Left lung (tissue), 10 donors: Measurements from ENCODE around the gene SLC22A16. TPM values are rescaled to one million over a fixed set of nuclear protein-coding genes. Genes with fewer than 3 reads are reported as not detected.

ENCODE experiments used
- ATAC-seq: fragments of 200-7000 bp; cut with Tn5 transposase; one replicate; pipeline ENCODE4 v1.9.1; 2020; ENCODE audit warnings: moderate library complexity
- DNase-seq, 4 donors: peaks; one replicate each; pipeline ENCODE4 v3.0.0-alpha.2; 2013 to 2020
- H3K27ac ChIP-seq, 2 donors: fragments of 200-600 bp; sonication (generic) in 1 of 2; one replicate each; pipeline versions ENCODE4 v1.5.0 to v1.8.0; 2020 to 2021
- H3K27me3 ChIP-seq, 2 donors: fragments of 200-600 bp; sonication (generic) in 1 of 2; one replicate each; pipeline versions ENCODE4 v1.5.0 to v1.8.0; 2020 to 2021
- H3K36me3 ChIP-seq, 2 donors: fragments of 200-600 bp; sonication (generic) in 1 of 2; one replicate each; pipeline versions ENCODE4 v1.5.0 to v1.8.0; 2020 to 2021
- H3K4me1 ChIP-seq, 2 donors: fragments of 200-600 bp; one replicate each; pipeline ENCODE4 v1.8.0; 2021
- H3K4me3 ChIP-seq, 2 donors: fragments of 200-600 bp; sonication (generic) in 1 of 2; one replicate each; pipeline versions ENCODE4 v1.5.0 to v1.8.0; 2020 to 2021; ENCODE audit warnings: mild to moderate bottlenecking in 1 of 2
- H3K9me3 ChIP-seq, 2 donors: fragments of 200-600 bp; sonication (generic) in 1 of 2; one replicate each; pipeline versions ENCODE4 v1.5.0 to v1.8.0; 2020 to 2021
- CTCF ChIP-seq, 2 donors: fragments of 200-600 bp; sonication (generic) in 1 of 2; IDR thresholded peaks; one replicate each; pipeline versions ENCODE4 v1.5.0 to v1.8.0; 2021; ENCODE audit warnings: antibody characterized with exemption in 2 of 2
- intact Hi-C, 2 donors: fragments of 100-400 bp; cut with DNase I; formaldehyde crosslinking; loops; one replicate each; pipeline versions ENCODE4 v1.11.2 to v1.14.2; 2022
- polyA plus RNA-seq, 6 donors: library from polyadenylated mRNA; unstranded; fragments of 120-200 nt; gene quantifications; one replicate each; pipeline ENCODE4 v1.2.1, GENCODE V29; 2013; ENCODE audit not compliant: insufficient read length in 6 of 6
- total RNA-seq, 2 donors: library from RNA; stranded (reverse); fragmentation: NEBNext Ultra II Directional; extraction: Animal tissue kit (Norgen Biotek cat#: 25700); gene quantifications; one replicate each; pipeline ENCODE4 v1.2.1, GENCODE V29; 2021
- donor health status: DM: no; HTN: yes; CAD: no.
- donor health status: DM: no; HTN: no; CAD: no.

SLC22A16 gene
- total and polyA plus RNA-seq, 8 donors: 0.11 to 5.4 (median 0.23) TPM; not detected in 3

- DNase-seq (no peak), ATAC-seq (peak; percentile 57)
- no peaks in the 10 kb centered on the region for H3K36me3 ChIP-seq
- TF ChIP-seq CTCF (IDR thresholded peaks at IDR 0.05): no peak
- H3K4me3 ChIP-seq: no peak overlapping the region
- no peak overlapping the region for H3K27ac ChIP-seq
- no peaks in the 10 kb centered on the region for H3K4me1 ChIP-seq
- intact Hi-C loops: no loop called here
- no peaks in the 10 kb centered on the region for H3K27me3 ChIP-seq
- H3K9me3 ChIP-seq: no peaks in the 10 kb centered on the region
Measured at GRCh38 chr6:110493253-110493800, 16.9 kb upstream of the SLC22A16 start.

GRCh38 chr6:110492584-110492983 is 16.2 kb upstream of the SLC22A16 start:
- no peaks in the 10 kb centered on the region for H3K36me3 ChIP-seq
- TF ChIP-seq CTCF (IDR thresholded peaks at IDR 0.05): no peak
- H3K27me3 ChIP-seq: no peaks in the 10 kb centered on the region
- intact Hi-C loops: no loop called here
- DNase-seq (no peak), ATAC-seq (peak; percentile 42)
- no peaks in the 10 kb centered on the region for H3K9me3 ChIP-seq
- no peak overlapping the region for H3K27ac ChIP-seq
- no peaks in the 10 kb centered on the region for H3K4me1 ChIP-seq
- H3K4me3 ChIP-seq: no peak overlapping the region

- ATAC-seq: peak; percentile 32
- Histone ChIP-seq H3K27me3 (no peaks in the 10 kb centered on the region), H3K4me3 (no peak overlapping the region), H3K4me1 (no peaks in the 10 kb centered on the region), H3K27ac (no peak overlapping the region), H3K36me3 (no peaks in the 10 kb centered on the region), H3K9me3 (no peaks in the 10 kb centered on the region)
- intact Hi-C loops: no loop called here
- DNase-seq: peak in 1 of 4 donors; percentile 24
- no peak for TF ChIP-seq CTCF (IDR thresholded peaks at IDR 0.05)
Measured at GRCh38 chr6:110491644-110492317, 15.4 kb upstream of the SLC22A16 start.

DNA sequence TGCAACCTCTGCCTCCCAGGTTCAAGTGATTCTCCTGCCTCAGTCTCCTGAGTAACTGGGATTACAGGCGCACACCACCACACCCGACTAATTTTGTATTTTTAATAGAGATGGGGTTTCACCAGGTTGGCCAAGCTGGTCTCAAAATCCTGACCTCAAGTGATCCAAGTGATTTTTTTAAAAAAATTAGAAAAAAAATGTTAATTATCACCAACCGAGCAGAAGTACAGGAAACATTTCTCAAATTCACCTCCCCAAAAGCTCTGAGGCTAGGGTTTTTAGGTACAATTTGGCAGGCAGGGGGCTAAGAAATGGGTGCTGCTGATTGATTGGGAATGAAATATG is 14.9 kb upstream of the SLC22A16 start:
- H3K36me3 ChIP-seq: no peaks in the 10 kb centered on the region
- DNase-seq (no peak), ATAC-seq (no peak)
- H3K4me1 ChIP-seq: no peaks in the 10 kb centered on the region
- no peak for TF ChIP-seq CTCF (IDR thresholded peaks at IDR 0.05)
- no peak overlapping the region for H3K27ac ChIP-seq
- intact Hi-C loops: no loop called here
- no peak overlapping the region for H3K4me3 ChIP-seq
- H3K9me3 ChIP-seq: no peaks in the 10 kb centered on the region
- no peaks in the 10 kb centered on the region for H3K27me3 ChIP-seq

DNA sequence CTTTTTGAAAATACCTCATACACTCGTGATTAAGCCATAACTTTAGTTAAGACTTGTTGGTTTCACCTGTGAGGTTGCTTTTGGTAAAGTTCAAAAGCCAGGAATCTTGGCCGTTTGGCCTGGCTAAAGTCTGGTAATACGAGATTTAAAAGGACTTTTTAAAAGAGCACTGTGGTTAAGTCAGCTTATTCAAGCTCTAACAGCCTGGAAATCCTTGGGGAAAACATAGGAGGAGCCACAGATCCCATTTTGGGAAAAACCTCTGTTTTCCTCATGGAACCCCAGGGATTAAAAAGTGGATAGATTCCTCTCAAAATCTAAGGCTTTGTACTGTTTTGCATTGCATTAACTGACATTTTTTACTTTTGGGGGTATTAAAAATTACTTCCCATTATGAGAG is 13.7 kb upstream of the SLC22A16 start:
- intact Hi-C loops: no loop called here
- H3K27ac ChIP-seq: no peak overlapping the region
- H3K4me3 ChIP-seq: no peak overlapping the region
- no peak for DNase-seq
- no peaks in the 10 kb centered on the region for H3K36me3 ChIP-seq
- peaks cover 0 to 4% of the 10 kb centered on the region in 2 donors for H3K4me1 ChIP-seq
- ATAC-seq: no peak
- no peaks in the 10 kb centered on the region for H3K9me3 ChIP-seq
- H3K27me3 ChIP-seq: no peaks in the 10 kb centered on the region
- no peak for TF ChIP-seq CTCF (IDR thresholded peaks at IDR 0.05)
